Keratinocyte (primary cell): ENCODE measurements around the gene ARHGEF28. TPM values are rescaled to one million over a fixed set of nuclear protein-coding genes. Genes with fewer than 3 reads are reported as not detected.
A peak's percentile ranks its signal among the peaks of the same experiment; 100 is the strongest.

Source experiments
- DNase-seq: peaks from one replicate; pipeline ENCODE4 v3.0.0-alpha.2; 2011; ENCODE audit warnings: low read depth, missing footprints, low spot score
- FAIRE-seq: peaks from 2 replicates; lab custom pipeline; 2011; peaks lifted over from hg19 to GRCh38; lab: Jason Lieb, UNC
- H2AFZ ChIP-seq: 2 replicates; pipeline ENCODE4 v1.6.0; 2012; ENCODE audit warnings: low read length, control low read depth, inconsistent platforms; ENCODE audit not compliant: control insufficient read depth
- H3K27ac ChIP-seq: 2 replicates; pipeline ENCODE4 v1.5.1; 2011; ENCODE audit warnings: low read length; ENCODE audit not compliant: control insufficient read depth, insufficient read depth
- H3K27me3 ChIP-seq: 3 replicates; pipeline ENCODE4 v1.6.0; 2011; ENCODE audit warnings: low read length; ENCODE audit not compliant: control insufficient read depth, insufficient read depth; ENCODE audit errors: extremely low read depth
- H3K36me3 ChIP-seq, 2 experiments: 2 replicates in 1 of 2; 3 replicates in 1 of 2; pipeline ENCODE4 v1.5.1; 2011; ENCODE audit warnings: low read length in 2 of 2, mild to moderate bottlenecking in 1 of 2; ENCODE audit not compliant: control insufficient read depth in 2 of 2, insufficient read depth in 2 of 2; ENCODE audit errors: extremely low read depth in 1 of 2
- H3K4me1 ChIP-seq: 3 replicates; pipeline ENCODE4 v1.5.1; 2011; ENCODE audit warnings: low read length; ENCODE audit not compliant: control insufficient read depth, insufficient read depth; ENCODE audit errors: extremely low read depth
- H3K4me2 ChIP-seq: 3 replicates; pipeline ENCODE4 v1.6.0; 2011; ENCODE audit warnings: low read depth, low read length; ENCODE audit not compliant: control insufficient read depth, insufficient read depth; ENCODE audit errors: extremely low read depth
- H3K4me3 ChIP-seq, 3 experiments: fragments of 200-600 bp in 1 of 3; sonication (generic) in 1 of 3; 2 replicates in 2 of 3; 3 replicates in 1 of 3; pipeline ENCODE4 v1.5.1; 2011 to 2016; ENCODE audit warnings: low read length in 3 of 3, mild to moderate bottlenecking in 3 of 3, control low read depth in 2 of 3, inconsistent platforms in 1 of 3, low read depth in 1 of 3, mixed read lengths in 1 of 3, mixed run types in 1 of 3, moderate library complexity in 1 of 3; ENCODE audit not compliant: control insufficient read depth in 2 of 3, insufficient read depth in 2 of 3; ENCODE audit errors: extremely low read depth in 1 of 3
- H3K79me2 ChIP-seq: 2 replicates; pipeline ENCODE4 v1.6.0; 2012; ENCODE audit warnings: low read length; ENCODE audit not compliant: control insufficient read depth, insufficient read depth
- H3K9ac ChIP-seq: 3 replicates; pipeline ENCODE4 v1.6.0; 2011; ENCODE audit warnings: low read length; ENCODE audit not compliant: control insufficient read depth, insufficient read depth; ENCODE audit errors: extremely low read depth
- H3K9me1 ChIP-seq: 3 replicates; pipeline ENCODE4 v1.6.0; 2011; ENCODE audit warnings: low read length; ENCODE audit not compliant: control insufficient read depth, insufficient read depth; ENCODE audit errors: extremely low read depth
- H3K9me3 ChIP-seq: 2 replicates; pipeline ENCODE4 v1.5.1; 2012; ENCODE audit warnings: low read depth, low read length; ENCODE audit not compliant: control insufficient read depth
- H4K20me1 ChIP-seq: 3 replicates; pipeline ENCODE4 v1.6.0; 2011; ENCODE audit warnings: low read length; ENCODE audit not compliant: control insufficient read depth, insufficient read depth; ENCODE audit errors: extremely low read depth
- EZH2 ChIP-seq: IDR thresholded peaks from one replicate; pipeline ENCODE4 v1.6.1; 2012; ENCODE audit warnings: inconsistent platforms, mild to moderate bottlenecking, low read length, moderate library complexity
- dilution Hi-C: fragments of 300-500 bp; cut with MboI; formaldehyde crosslinking; loops from one replicate; pipeline ENCODE4 v1.7.0; 2020; ENCODE audit warnings: low sequenced_read_pairs; ENCODE audit not compliant: extremely low pct_ligation_motif_present
- polyA plus RNA-seq, 5 experiments: library from polyadenylated mRNA; depleted of rRNA in 3 of 5; stranded (reverse) in 3 of 5; stranded (forward) in 1 of 5; unstranded in 1 of 5; fragments of >200 nt; gene quantifications; 1 replicate in 1 of 5; 2 replicates in 3 of 5; 3 replicates in 1 of 5; pipeline versions ENCODE4 v1.2.1 to v1.2.3, GENCODE V29; 2011 to 2012; ENCODE audit warnings: missing spikeins in 2 of 5, low read depth in 1 of 5, low replicate concordance in 1 of 5
- TF ChIP-seq, protein P1 (sequence below), 3 experiments: IDR thresholded peaks in 1 of 3; conservative IDR thresholded peaks in 1 of 3; optimal IDR thresholded peaks in 1 of 3; 2 replicates in 2 of 3; 3 replicates in 1 of 3; pipeline versions ENCODE3 to v1.5.1; 2011; ENCODE audit warnings: low read length in 3 of 3, mild to moderate bottlenecking in 3 of 3, moderate library complexity in 2 of 3, control low read depth in 1 of 3, inconsistent platforms in 1 of 3; ENCODE audit not compliant: insufficient read depth in 2 of 3; ENCODE audit errors: extremely low read depth in 1 of 3

Gene ARHGEF28
- polyA plus RNA-seq, 1 donor (not counting 4 experiments of a cell fraction or from before 2014, with no cell fraction given), result 31.6 TPM

DNA sequence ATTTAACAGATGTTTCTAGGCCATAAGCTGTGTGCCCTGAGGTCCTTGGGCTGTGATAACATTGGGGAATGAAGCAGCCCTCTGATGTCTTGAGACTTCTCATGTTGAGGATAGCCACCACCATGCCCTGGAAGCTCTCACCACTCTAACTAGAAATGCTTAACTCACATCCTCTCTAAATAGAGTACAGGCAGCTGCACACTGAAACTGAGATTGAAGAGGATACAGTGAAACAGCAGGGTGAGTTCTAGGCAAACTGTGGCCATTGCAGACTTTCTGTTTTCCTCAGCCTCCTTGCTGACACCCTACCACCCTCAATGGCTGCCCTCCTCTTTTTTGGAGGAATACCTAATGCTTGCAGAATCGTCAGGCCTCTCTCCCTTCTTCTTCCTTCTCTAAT is 38.1 kb upstream of the ARHGEF28 start:
- H3K9me1 ChIP-seq, result no peaks in the 10 kb centered on the region
- no peaks in the 10 kb centered on the region for H3K27me3 ChIP-seq
- H3K9ac ChIP-seq, result no peak overlapping the region
- no peaks in the 10 kb centered on the region for H3K9me3 ChIP-seq
- H3K4me3 ChIP-seq, result no peak overlapping the region
- H2AFZ ChIP-seq, result no peak overlapping the region
- peaks cover 0 to 1% of the 10 kb centered on the region in 2 experiments for H3K36me3 ChIP-seq
- no peak overlapping the region for H3K4me2 ChIP-seq
- no peak overlapping the region for H3K27ac ChIP-seq
- no peak for FAIRE-seq
- no peak for DNase-seq
- H3K79me2 ChIP-seq, result no peaks in the 10 kb centered on the region
- TF ChIP-seq, protein P1, sequence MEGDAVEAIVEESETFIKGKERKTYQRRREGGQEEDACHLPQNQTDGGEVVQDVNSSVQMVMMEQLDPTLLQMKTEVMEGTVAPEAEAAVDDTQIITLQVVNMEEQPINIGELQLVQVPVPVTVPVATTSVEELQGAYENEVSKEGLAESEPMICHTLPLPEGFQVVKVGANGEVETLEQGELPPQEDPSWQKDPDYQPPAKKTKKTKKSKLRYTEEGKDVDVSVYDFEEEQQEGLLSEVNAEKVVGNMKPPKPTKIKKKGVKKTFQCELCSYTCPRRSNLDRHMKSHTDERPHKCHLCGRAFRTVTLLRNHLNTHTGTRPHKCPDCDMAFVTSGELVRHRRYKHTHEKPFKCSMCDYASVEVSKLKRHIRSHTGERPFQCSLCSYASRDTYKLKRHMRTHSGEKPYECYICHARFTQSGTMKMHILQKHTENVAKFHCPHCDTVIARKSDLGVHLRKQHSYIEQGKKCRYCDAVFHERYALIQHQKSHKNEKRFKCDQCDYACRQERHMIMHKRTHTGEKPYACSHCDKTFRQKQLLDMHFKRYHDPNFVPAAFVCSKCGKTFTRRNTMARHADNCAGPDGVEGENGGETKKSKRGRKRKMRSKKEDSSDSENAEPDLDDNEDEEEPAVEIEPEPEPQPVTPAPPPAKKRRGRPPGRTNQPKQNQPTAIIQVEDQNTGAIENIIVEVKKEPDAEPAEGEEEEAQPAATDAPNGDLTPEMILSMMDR (optimal IDR thresholded peaks at IDR 0.05 in 1 of 3, IDR thresholded peaks at IDR 0.05 in 1 of 3, conservative IDR thresholded peaks at IDR 0.05 in 1 of 3; ENCODE audit: extremely low read depth in 1 of 3, insufficient read depth in 2 of 3, low read length in 3 of 3), result no peak
- TF ChIP-seq EZH2, result no peak
- no peaks in the 10 kb centered on the region for H4K20me1 ChIP-seq
- dilution Hi-C loops, result no loop called here
- peaks cover 19% of the 10 kb centered on the region for H3K4me1 ChIP-seq

DNA sequence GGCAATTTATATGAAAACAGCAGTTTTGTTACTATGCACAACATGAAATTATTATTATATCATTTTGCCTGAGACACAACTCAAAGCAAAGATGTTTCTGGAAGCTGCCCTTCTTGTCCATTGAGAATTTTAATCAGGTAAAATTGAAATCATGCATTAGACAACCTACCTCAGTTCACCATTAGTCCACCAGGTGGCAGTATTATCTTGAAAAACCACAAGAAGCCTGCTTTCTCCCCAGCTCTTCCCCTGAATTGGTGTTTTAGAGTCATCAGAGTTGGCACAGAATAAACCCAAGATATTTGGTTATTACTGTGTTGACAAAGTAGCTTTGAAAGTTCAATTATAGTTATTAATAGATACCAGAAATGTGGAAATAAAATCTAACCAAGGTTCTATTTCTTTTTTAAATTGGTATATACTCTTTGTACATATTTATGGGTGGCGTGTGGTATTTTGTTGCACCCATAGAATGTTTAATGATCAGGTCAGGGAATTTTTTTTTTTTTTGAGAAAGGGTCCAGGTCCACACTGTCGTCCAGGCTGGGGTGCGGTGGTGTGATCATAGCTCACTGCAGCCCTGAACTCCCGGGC is 34.8 kb upstream of the ARHGEF28 start:
- FAIRE-seq, result peak; percentile 60
- peak overlapping the region; percentile 33 for H3K27ac ChIP-seq
- no peak overlapping the region for H2AFZ ChIP-seq
- H3K4me1 ChIP-seq, result peaks cover 22% of the 10 kb centered on the region
- H3K9me3 ChIP-seq, result no peaks in the 10 kb centered on the region
- H3K79me2 ChIP-seq, result no peaks in the 10 kb centered on the region
- H3K4me2 ChIP-seq, result no peak overlapping the region
- H3K9ac ChIP-seq, result no peak overlapping the region
- DNase-seq, result peak; percentile 69
- no peak overlapping the region for H3K4me3 ChIP-seq
- dilution Hi-C loops, result no loop called here
- no peaks in the 10 kb centered on the region for H3K9me1 ChIP-seq
- no peaks in the 10 kb centered on the region for H3K36me3 ChIP-seq
- no peaks in the 10 kb centered on the region for H4K20me1 ChIP-seq
- no peak for TF ChIP-seq EZH2
- TF ChIP-seq, protein P1 (optimal IDR thresholded peaks at IDR 0.05 in 1 of 3, IDR thresholded peaks at IDR 0.05 in 1 of 3, conservative IDR thresholded peaks at IDR 0.05 in 1 of 3; ENCODE audit: extremely low read depth in 1 of 3, insufficient read depth in 2 of 3, low read length in 3 of 3), result peak; percentile 54 to 69 (median 55)
- no peaks in the 10 kb centered on the region for H3K27me3 ChIP-seq
